ENCODE results near the gene MATN1.

The MATN1 gene

GRCh38 chr1:30682396-30683275 lies 40.7 kb downstream of the MATN1 start:
- DNase-seq (ENCODE audit: low read depth in 3 of 3), result no peak

DNA sequence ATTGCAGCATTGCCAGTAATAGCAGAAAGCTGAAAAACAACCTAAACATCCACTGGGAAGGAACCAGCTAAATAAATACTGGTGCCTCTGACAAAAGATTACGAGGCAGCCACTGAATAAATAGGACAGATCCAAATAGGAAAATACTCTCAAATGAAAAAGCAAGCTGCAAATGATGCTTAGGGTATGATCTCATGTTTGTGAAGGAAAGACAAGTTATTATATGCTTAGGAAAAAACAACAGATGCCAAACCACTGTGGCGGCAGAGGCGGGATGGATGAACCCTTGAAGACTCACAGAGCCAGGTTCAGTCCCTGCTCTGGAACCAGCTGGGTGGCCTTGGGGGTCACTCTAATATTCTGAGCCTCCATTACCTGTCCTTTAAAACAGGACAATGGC lies 41.6 kb downstream of the MATN1 start:
- no peak for DNase-seq (ENCODE audit: low read depth in 3 of 3)

DNA sequence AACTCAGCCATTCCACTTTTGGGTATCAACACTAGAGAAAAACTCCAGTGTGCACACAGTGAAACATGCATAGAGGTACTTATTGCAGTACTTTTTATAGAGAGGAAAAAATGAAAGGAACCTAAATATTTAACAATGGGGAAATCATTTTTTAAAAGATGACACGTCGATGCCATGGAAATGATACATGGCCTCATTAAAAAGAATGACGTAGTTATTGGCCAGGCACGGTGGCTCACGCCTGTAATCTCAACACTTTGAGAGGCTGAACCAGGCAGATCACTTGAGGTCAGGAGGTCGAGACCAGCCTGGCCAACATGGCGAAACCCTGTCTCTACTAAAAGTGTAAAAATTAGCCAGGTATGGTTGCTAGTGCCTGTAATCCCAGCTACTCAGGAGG lies 42.5 kb downstream of the MATN1 start:
- no peak for DNase-seq (ENCODE audit: low read depth in 3 of 3)

DNA sequence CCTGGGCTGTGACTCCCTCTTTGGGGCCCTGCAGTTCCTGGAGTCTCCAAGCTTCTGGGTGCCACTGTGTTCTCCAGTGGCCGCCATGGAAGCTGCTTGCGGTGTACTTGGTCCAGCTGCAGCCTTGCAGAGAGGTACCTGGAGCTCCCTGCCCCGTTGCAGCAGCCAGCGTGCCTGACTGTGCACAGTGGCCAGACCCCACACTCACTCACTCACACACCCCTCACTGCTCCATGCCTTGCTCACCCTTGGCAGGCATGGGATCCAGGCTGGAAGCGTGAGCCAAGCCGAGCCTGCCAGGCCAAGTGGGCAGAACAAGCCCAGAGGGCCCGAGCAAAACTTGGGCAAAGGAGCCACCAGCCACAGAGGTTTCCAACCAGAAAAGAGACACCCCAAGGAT lies 43.0 kb downstream of the MATN1 start:
- no peak for DNase-seq (ENCODE audit: low read depth in 3 of 3)

DNA sequence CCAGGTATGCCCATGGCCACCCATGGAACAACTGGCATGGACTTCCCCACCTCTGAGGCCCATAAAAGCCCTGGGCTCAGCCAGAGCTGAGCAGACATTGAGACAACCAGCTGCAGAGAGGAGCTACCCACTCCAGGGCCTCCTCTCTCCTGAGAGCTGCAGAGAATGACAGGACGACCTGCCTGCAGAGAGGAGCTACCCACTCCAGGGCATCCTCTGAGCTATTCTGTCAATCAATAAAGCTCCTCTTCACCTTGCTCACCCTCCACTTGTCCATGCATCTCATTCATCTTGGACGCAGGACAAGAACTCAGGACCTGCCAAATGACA lies 43.4 kb downstream of the MATN1 start:
- no peak for DNase-seq (ENCODE audit: low read depth in 3 of 3)

GRCh38 chr1:30679201-30679975 lies 44.0 kb downstream of the MATN1 start:
- DNase-seq (ENCODE audit: low read depth in 3 of 3), result no peak

DNA sequence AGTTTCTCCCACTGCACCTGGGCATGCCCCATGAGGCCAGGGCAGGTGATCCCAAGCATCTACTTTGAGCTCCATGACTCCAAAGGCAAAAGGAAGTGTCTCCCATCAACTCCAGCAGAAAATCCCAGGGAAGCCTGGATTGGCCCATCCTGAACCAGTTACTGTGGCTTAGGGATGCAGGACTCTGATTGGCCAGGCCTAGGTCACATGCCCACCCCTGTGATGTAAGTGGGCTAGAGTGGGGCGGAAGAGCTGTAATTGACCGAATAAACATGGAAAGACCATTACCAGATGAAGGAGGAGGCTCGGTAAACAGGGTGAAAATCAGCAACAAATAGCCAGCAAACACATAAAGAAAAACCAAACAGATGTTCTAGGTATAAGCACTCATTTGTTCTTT lies 45.2 kb downstream of the MATN1 start:
- DNase-seq (ENCODE audit: low read depth in 3 of 3), result no peak

- DNase-seq (ENCODE audit: low read depth in 3 of 3), result no peak
Measured at GRCh38 chr1:30677471-30677870, 45.9 kb downstream of the MATN1 start.

DNA sequence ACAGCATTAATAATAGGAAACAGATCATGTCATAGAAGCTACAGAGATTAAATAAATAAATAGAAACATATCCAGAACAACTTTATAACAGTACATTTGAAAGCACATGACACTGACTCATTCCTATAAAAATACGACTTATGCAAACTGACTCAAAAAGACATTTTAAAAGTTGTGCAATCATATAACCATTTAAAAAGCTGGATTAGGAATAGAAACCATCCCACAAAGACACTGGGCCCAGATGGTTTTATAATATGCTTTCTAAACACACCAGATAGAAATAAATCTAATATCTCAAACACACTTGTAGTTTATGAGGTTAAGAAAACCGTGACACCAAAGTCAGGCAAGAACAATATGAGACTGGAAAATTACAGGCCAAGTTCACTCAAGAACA lies 47.6 kb downstream of the MATN1 start:
- no peak for DNase-seq (ENCODE audit: low read depth in 3 of 3)

- DNase-seq (ENCODE audit: low read depth in 3 of 3), result no peak
Measured at GRCh38 chr1:30675289-30675688, 48.1 kb downstream of the MATN1 start.

DNA sequence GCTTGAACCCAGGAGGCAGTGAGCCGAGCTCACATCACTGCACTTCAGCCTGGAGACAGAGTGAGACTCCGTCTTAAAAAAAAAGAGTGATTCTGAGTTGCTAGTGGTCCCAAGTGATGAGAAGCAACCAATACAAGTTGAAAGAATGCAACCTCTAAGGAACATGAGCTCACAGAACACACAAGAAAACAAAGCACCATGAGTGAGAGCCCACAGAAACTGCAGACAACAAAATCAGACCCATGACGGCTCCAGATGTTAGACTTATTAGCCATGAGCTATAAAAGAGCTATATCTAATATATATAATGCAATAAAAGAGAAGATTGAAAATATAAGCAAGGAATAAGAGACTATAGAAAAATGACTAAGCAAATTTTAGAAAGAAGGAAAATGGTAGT lies 50.0 kb downstream of the MATN1 start:
- DNase-seq (ENCODE audit: low read depth in 3 of 3), result no peak

- DNase-seq (ENCODE audit: low read depth in 3 of 3), result no peak
Measured at GRCh38 chr1:30672661-30673060, 50.7 kb downstream of the MATN1 start.

DNA sequence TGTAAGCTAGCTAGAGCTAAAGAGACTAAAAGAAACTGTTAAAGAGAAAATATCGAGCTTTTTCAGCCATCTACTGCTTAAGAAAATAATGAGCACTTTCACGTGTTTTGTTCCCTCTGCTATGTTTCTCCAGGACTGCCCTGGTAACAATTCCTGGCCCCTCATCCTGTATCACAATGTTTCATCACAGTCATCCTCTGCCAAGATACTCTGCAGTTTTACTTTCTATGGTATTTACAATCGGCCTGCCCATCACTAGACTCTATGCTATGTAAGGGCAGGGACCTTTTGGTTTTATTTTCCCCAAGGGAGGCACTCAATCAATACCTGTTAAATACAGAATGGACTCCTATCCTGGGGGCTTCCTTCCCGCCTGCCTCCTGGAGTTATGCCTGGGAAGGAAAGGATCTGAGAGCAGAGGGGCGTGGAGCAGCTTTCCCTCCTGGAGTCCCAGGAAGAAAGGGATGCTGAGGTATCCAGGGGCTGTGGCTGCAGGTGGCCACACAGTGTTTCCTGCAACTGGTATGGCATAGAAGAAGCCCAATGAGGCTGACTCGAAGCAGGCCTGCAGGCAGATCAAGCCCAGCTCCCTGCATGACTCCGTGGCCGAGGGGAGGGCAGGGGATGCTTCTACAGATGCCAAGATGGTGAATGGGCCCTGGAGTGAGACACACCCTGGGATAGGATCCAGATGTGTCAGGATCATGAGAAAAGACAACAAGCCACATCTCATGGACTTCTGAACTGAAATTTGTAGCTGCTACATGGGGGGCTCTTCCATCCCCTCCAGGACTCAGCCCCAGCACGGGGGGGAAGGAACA lies 52.9 kb downstream of the MATN1 start:
- DNase-seq (ENCODE audit: low read depth in 3 of 3), result no peak

DNA sequence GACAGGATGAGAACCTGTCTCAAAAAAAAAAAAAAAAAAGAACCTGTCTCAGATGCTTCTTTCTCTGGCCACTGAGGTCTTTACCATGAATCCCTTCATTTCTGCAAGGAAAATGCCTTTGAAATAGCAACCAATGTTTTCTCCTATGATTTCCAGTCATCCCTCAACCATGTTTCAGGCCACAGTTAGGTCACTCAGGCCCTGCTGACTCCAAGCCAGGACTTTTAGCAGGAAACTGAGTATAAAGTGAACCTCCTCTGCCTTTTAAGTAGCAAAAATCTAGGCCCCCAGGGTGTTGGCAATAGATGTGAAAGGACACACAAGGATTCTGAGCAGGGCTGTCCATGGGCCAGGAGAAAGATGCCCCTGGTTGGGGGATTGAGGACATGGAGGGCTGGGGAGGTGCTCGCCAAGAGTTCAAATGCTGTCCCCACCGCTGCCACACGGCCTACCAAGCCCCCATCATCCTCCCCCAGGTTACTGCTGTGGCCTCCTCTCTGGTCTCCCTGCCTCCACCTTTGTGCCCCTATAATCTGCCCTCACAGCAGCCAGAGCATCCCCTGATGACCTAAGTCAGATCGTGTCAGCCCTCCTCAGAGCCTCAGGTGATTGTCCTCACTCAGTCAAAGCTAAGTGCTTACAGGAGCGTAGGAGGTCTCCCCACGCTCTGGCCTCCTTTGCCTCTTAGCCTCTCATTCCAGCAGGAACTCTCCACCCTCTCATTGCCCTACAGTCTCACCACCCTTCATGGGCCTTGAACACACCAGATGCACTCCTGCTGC lies 54.6 kb downstream of the MATN1 start:
- no peak for DNase-seq (ENCODE audit: low read depth in 3 of 3)

- DNase-seq (ENCODE audit: low read depth in 3 of 3), result no peak
Measured at GRCh38 chr1:30668024-30668423, 55.4 kb downstream of the MATN1 start.

DNA sequence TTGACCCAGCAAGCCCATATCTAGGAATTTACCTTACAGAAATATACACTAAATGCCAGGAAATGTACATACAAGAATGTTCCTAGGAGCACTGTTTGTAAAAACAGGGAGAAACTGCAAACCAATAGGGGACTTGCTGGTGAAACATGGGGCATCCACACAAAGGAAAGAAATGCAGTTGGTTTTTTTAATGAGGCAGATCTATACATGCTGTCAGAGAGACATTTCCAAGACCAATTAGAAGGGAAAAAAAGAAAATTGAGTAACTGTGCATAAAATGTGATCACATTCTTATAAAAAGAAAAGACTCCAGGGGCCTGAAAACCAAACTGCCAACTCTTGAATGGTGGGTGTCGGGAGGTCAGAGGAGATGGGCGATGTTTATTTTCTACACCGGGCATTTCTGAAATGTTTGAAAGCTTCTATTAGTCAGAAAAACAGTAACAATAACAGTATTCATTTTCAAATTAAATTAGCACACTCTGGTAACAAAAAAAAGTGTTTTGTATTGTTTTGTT lies 56.6 kb downstream of the MATN1 start:
- DNase-seq (ENCODE audit: low read depth in 3 of 3), result no peak

- DNase-seq (ENCODE audit: low read depth in 3 of 3), result no peak
Measured at GRCh38 chr1:30665216-30666010, 58.0 kb downstream of the MATN1 start.

DNA sequence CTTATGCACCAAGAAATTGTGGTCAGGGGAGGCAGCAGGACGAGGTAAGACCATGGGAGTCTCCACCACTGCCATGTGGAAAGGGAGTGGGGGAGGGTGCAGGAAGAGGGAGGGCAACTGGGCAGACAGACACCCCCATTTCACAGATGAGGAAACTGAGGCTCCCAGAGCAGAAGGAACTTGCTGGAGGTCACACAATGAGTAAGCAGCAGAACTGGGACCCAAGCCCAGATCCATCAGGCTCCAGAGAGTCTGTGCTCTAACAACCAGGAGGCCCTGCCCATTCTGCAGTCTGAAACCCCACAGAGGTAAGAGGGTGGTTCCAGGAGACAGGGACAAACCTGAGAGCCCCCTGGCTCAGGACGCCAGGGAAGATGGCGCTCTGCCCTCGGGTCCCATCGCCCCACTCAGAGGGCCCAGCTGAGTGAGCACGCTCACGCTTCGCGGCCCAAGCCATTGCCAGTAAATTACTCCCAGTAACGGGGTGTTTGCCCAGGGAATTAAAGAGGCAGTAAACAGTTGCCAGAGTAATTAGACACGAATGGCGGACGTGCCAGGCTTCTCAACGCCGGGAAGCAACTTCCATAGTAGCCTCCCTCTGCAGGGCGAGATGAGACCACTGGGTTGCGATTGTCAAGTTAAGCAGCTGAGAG lies 59.2 kb downstream of the MATN1 start:
- DNase-seq (ENCODE audit: low read depth in 3 of 3), result no peak

GRCh38 chr1:30663596-30664091 lies 59.7 kb downstream of the MATN1 start:
- no peak for DNase-seq (ENCODE audit: low read depth in 3 of 3)

All from stimulated activated CD4-positive, alpha-beta T cell treated with anti-CD3 and anti-CD28 coated beads, TNF-alpha, amount 100 ng/mL, for 48 hours (primary cell).